ENCODE data around the gene MLLT3.

MLLT3 gene

DNA sequence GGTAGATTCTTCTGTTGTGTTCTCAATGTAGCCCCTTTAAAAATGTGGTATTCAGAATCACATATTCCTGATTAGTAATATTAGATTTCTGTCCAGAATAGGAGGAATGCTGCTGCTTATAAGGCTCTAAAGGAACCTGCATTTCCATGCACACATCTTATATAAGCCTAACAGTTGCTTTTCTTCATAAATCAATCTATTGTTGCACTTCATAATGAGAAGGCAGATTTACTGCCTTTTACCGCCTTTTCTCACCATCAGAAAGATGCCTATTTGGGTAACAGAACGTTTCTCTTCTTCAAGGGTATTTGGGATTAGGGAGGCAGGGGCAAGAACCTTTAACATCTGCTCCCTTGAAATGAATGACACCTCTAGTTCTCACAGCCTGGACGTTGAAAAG, 243.4 kb downstream of the MLLT3 start:
- no peak overlapping the region for H3K4me3 ChIP-seq (ENCODE audit: low read depth, low read length)
- no peak overlapping the region for H3K18ac ChIP-seq (ENCODE audit: low read length)
- H3K79me2 ChIP-seq (ENCODE audit: control insufficient read depth, insufficient read depth, low read length, poor library complexity) = no peaks in the 10 kb centered on the region
- H3K4me1 ChIP-seq (ENCODE audit: control insufficient read depth in 1 of 2, insufficient read depth in 2 of 2, low read length in 2 of 2) = no peaks in the 10 kb centered on the region
- WGBS (ENCODE audit: extremely low coverage, insufficient coverage, insufficient read length) = no CpG with 5 or more reads among the region's 3 CpGs
- no peak overlapping the region for H4K91ac ChIP-seq (ENCODE audit: low read depth, low read length)
- H3K4ac ChIP-seq (ENCODE audit: low read depth, low read length) = no peak overlapping the region
- no peak overlapping the region for H2BK12ac ChIP-seq (ENCODE audit: low read length)
- H3K79me1 ChIP-seq (ENCODE audit: low read length) = no peaks in the 10 kb centered on the region
- H3K27ac ChIP-seq (ENCODE audit: low read depth, low read length) = no peak overlapping the region
- H3K9me3 ChIP-seq (ENCODE audit: insufficient read depth, low read depth, low read length) = no peaks in the 10 kb centered on the region
- no peaks in the 10 kb centered on the region for H3K27me3 ChIP-seq (ENCODE audit: insufficient read depth, low read length)
- no peak overlapping the region for H3K4me2 ChIP-seq (ENCODE audit: low read length)
- H3K9ac ChIP-seq (ENCODE audit: low read length) = no peak overlapping the region
- H4K12ac ChIP-seq (ENCODE audit: low read depth, low read length) = no peak overlapping the region
- H3K23ac ChIP-seq (ENCODE audit: low read length) = no peak overlapping the region
- no peak overlapping the region for H2BK5ac ChIP-seq (ENCODE audit: low read depth, low read length, poor library complexity)
- H2AFZ ChIP-seq (ENCODE audit: insufficient read depth, low read length, poor library complexity) = no peak overlapping the region
- no peak for DNase-seq
- no peaks in the 10 kb centered on the region for H3K36me3 ChIP-seq (ENCODE audit: control insufficient read depth in 1 of 2, insufficient read depth in 2 of 2, low read length in 2 of 2)
- no peak overlapping the region for H2AK5ac ChIP-seq (ENCODE audit: low read length)
- no peak overlapping the region for H4K8ac ChIP-seq (ENCODE audit: low read depth, low read length)
- H2BK120ac ChIP-seq (ENCODE audit: insufficient read depth, low read length, poor library complexity) = no peak overlapping the region
- no peak overlapping the region for H3K14ac ChIP-seq (ENCODE audit: low read length)

DNA sequence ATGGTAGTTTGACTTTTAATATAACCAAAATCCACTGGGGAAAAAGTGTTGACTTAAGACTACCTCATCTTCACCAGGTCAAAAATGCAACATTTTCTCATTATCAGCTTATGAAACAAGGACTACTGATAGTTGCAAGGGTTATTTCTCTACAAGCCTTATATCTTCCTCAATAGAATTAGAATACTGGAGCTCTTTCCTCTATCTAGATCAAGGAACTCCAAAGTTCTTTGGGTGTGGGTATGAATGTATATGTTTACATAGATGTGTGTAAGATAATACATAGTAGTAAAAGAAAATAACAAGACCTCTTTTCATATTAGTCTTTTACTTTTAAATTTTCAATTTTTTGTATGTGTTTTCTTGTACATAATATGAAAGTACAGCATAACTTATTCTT, 244.5 kb downstream of the MLLT3 start:
- no peak overlapping the region for H3K4me2 ChIP-seq (ENCODE audit: low read length)
- no peak overlapping the region for H4K12ac ChIP-seq (ENCODE audit: low read depth, low read length)
- H3K4me3 ChIP-seq (ENCODE audit: low read depth, low read length) = no peak overlapping the region
- no peak overlapping the region for H2AFZ ChIP-seq (ENCODE audit: insufficient read depth, low read length, poor library complexity)
- H3K27me3 ChIP-seq (ENCODE audit: insufficient read depth, low read length) = no peaks in the 10 kb centered on the region
- no peak overlapping the region for H3K14ac ChIP-seq (ENCODE audit: low read length)
- no peaks in the 10 kb centered on the region for H3K79me1 ChIP-seq (ENCODE audit: low read length)
- H2BK12ac ChIP-seq (ENCODE audit: low read length) = no peak overlapping the region
- H3K36me3 ChIP-seq (ENCODE audit: control insufficient read depth in 1 of 2, insufficient read depth in 2 of 2, low read length in 2 of 2) = no peaks in the 10 kb centered on the region
- H3K9ac ChIP-seq (ENCODE audit: low read length) = no peak overlapping the region
- no peak overlapping the region for H2BK120ac ChIP-seq (ENCODE audit: insufficient read depth, low read length, poor library complexity)
- no peak overlapping the region for H4K91ac ChIP-seq (ENCODE audit: low read depth, low read length)
- no peak overlapping the region for H2BK5ac ChIP-seq (ENCODE audit: low read depth, low read length, poor library complexity)
- no peak overlapping the region for H3K4ac ChIP-seq (ENCODE audit: low read depth, low read length)
- H2AK5ac ChIP-seq (ENCODE audit: low read length) = no peak overlapping the region
- H3K9me3 ChIP-seq (ENCODE audit: insufficient read depth, low read depth, low read length) = no peaks in the 10 kb centered on the region
- DNase-seq = no peak
- no peak overlapping the region for H4K8ac ChIP-seq (ENCODE audit: low read depth, low read length)
- H3K27ac ChIP-seq (ENCODE audit: low read depth, low read length) = no peak overlapping the region
- H3K79me2 ChIP-seq (ENCODE audit: control insufficient read depth, insufficient read depth, low read length, poor library complexity) = no peaks in the 10 kb centered on the region
- H3K4me1 ChIP-seq (ENCODE audit: control insufficient read depth in 1 of 2, insufficient read depth in 2 of 2, low read length in 2 of 2) = no peaks in the 10 kb centered on the region
- H3K23ac ChIP-seq (ENCODE audit: low read length) = no peak overlapping the region
- no peak overlapping the region for H3K18ac ChIP-seq (ENCODE audit: low read length)

DNA sequence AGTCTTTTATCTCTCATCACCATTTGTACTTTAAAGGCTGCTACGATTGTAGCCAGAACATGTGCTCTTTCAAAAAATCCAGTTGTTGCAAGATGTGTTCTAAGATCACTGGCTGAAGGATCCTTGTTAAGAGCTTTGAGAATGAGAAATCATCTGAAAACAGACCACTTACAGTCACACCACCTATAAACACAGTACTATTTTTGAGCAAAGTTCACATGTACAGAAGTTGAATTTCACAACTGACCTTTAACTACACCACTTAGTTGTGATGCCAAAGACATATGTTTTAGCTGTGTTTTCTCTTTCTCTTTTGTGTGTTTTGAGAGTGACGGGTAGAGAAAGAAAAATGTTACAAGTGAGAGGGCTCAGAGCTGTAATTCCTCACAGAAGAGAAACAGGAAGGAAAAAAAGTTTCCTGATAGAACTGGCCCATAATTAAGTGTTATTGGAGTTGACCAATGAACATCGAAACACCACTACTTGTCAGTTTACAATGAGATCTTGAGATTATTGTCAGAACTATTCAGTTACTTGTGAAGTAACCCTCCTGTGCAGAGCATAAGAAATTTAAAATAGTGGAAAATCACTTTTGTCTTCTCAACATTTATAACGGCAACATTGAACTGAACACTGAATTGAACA, 245.4 kb downstream of the MLLT3 start:
- H3K27me3 ChIP-seq (ENCODE audit: insufficient read depth, low read length) = no peaks in the 10 kb centered on the region
- no CpG with 5 or more reads among the region's 4 CpGs for WGBS (ENCODE audit: extremely low coverage, insufficient coverage, insufficient read length)

DNA sequence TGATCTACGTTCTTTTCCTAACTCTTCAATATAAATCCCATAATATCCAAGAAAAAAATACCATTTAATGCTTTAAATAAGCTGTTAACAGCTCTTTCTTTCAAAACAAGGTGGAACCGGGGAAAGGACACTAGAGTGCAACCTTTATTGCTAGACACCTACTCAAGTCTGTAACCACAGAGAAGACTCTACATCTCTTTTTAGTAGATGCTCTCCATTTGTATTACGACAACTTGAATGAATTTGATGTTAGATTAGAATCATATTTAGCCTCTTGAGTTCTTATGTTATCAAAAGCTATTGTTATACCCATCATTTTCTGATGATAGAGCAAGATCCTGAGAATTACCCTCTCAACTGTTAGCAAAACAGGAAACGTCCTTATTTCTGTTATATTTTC, 246.3 kb downstream of the MLLT3 start:
- H3K14ac ChIP-seq (ENCODE audit: low read length) = no peak overlapping the region
- no peaks in the 10 kb centered on the region for H3K79me1 ChIP-seq (ENCODE audit: low read length)
- no peaks in the 10 kb centered on the region for H3K9me3 ChIP-seq (ENCODE audit: insufficient read depth, low read depth, low read length)
- H4K12ac ChIP-seq (ENCODE audit: low read depth, low read length) = no peak overlapping the region
- no peak overlapping the region for H3K9ac ChIP-seq (ENCODE audit: low read length)
- H3K4me1 ChIP-seq (ENCODE audit: control insufficient read depth in 1 of 2, insufficient read depth in 2 of 2, low read length in 2 of 2) = no peaks in the 10 kb centered on the region
- no peak overlapping the region for H2BK120ac ChIP-seq (ENCODE audit: insufficient read depth, low read length, poor library complexity)
- no peak overlapping the region for H2AK5ac ChIP-seq (ENCODE audit: low read length)
- H2BK5ac ChIP-seq (ENCODE audit: low read depth, low read length, poor library complexity) = no peak overlapping the region
- H4K8ac ChIP-seq (ENCODE audit: low read depth, low read length) = no peak overlapping the region
- no peak overlapping the region for H3K4ac ChIP-seq (ENCODE audit: low read depth, low read length)
- no peak overlapping the region for H3K4me2 ChIP-seq (ENCODE audit: low read length)
- H3K79me2 ChIP-seq (ENCODE audit: control insufficient read depth, insufficient read depth, low read length, poor library complexity) = no peaks in the 10 kb centered on the region
- H3K4me3 ChIP-seq (ENCODE audit: low read depth, low read length) = no peak overlapping the region
- DNase-seq = no peak
- H2BK12ac ChIP-seq (ENCODE audit: low read length) = no peak overlapping the region
- H2AFZ ChIP-seq (ENCODE audit: insufficient read depth, low read length, poor library complexity) = no peak overlapping the region
- H3K23ac ChIP-seq (ENCODE audit: low read length) = no peak overlapping the region
- H3K27me3 ChIP-seq (ENCODE audit: insufficient read depth, low read length) = no peaks in the 10 kb centered on the region
- H4K91ac ChIP-seq (ENCODE audit: low read depth, low read length) = no peak overlapping the region
- H3K27ac ChIP-seq (ENCODE audit: low read depth, low read length) = no peak overlapping the region
- H3K36me3 ChIP-seq (ENCODE audit: control insufficient read depth in 1 of 2, insufficient read depth in 2 of 2, low read length in 2 of 2) = no peaks in the 10 kb centered on the region
- no peak overlapping the region for H3K18ac ChIP-seq (ENCODE audit: low read length)
- 100% methylated on average over 1 of the region's 4 CpGs for WGBS (ENCODE audit: extremely low coverage, insufficient coverage, insufficient read length)

More for the DNA sequence above, 245.4 kb downstream of the MLLT3 start:
- Histone ChIP-seq H4K8ac (ENCODE audit: low read depth, low read length) (no peak overlapping the region), H3K79me1 (ENCODE audit: low read length) (no peaks in the 10 kb centered on the region), H3K36me3 (ENCODE audit: control insufficient read depth in 1 of 2, insufficient read depth in 2 of 2, low read length in 2 of 2) (no peaks in the 10 kb centered on the region), H3K4me1 (ENCODE audit: control insufficient read depth in 1 of 2, insufficient read depth in 2 of 2, low read length in 2 of 2) (no peaks in the 10 kb centered on the region), H3K14ac (ENCODE audit: low read length) (no peak overlapping the region), H2AFZ (ENCODE audit: insufficient read depth, low read length, poor library complexity) (no peak overlapping the region), H3K9ac (ENCODE audit: low read length) (no peak overlapping the region), H2BK12ac (ENCODE audit: low read length) (no peak overlapping the region), H3K4ac (ENCODE audit: low read depth, low read length) (no peak overlapping the region), H3K4me2 (ENCODE audit: low read length) (no peak overlapping the region), H3K18ac (ENCODE audit: low read length) (no peak overlapping the region), H2BK120ac (ENCODE audit: insufficient read depth, low read length, poor library complexity) (no peak overlapping the region), H3K9me3 (ENCODE audit: insufficient read depth, low read depth, low read length) (no peaks in the 10 kb centered on the region), H2BK5ac (ENCODE audit: low read depth, low read length, poor library complexity) (no peak overlapping the region), H3K23ac (ENCODE audit: low read length) (no peak overlapping the region), H2AK5ac (ENCODE audit: low read length) (no peak overlapping the region), H4K12ac (ENCODE audit: low read depth, low read length) (no peak overlapping the region), H3K79me2 (ENCODE audit: control insufficient read depth, insufficient read depth, low read length, poor library complexity) (no peaks in the 10 kb centered on the region), H3K4me3 (ENCODE audit: low read depth, low read length) (no peak overlapping the region), H3K27ac (ENCODE audit: low read depth, low read length) (no peak overlapping the region), H4K91ac (ENCODE audit: low read depth, low read length) (no peak overlapping the region)
- no peak for DNase-seq

Data from trophoblast cell (in vitro differentiated cells and primary cell).